GM21529 (cell line): ENCODE data around the gene KRT79.
"Not testable (repeated sequence)": the region's sequence is repeated elsewhere in the genome, so short reads cannot be mapped to it uniquely, and the experiment has no call there.

ENCODE experiments used
- ATAC-seq: cut with Tn5 transposase; IDR thresholded peaks from one replicate; pipeline ENCODE4 v1.9.1; 2021; ENCODE audit not compliant: unreplicated experiment

KRT79 gene

GRCh38 chr12:52861511-52861910 lies 27.4 kb upstream of the KRT79 start:
- ATAC-seq = no peak

GRCh38 chr12:52860102-52860823 lies 26.2 kb upstream of the KRT79 start:
- ATAC-seq = no peak

GRCh38 chr12:52857500-52857899 lies 23.4 kb upstream of the KRT79 start:
- ATAC-seq = no peak

GRCh38 chr12:52856787-52857186 lies 22.7 kb upstream of the KRT79 start:
- no peak for ATAC-seq

- ATAC-seq = not testable (repeated sequence)
Observed at GRCh38 chr12:52856077-52856476, 22.0 kb upstream of the KRT79 start.

- no peak for ATAC-seq
Observed at GRCh38 chr12:52851787-52852186, 17.7 kb upstream of the KRT79 start.

- ATAC-seq = no peak
Observed at GRCh38 chr12:52850681-52851080, 16.6 kb upstream of the KRT79 start.

GRCh38 chr12:52849511-52849910 lies 15.4 kb upstream of the KRT79 start:
- ATAC-seq = no peak

GRCh38 chr12:52848661-52849255 lies 14.6 kb upstream of the KRT79 start, which contains the start of gene KRT78:
KRT78 (minus strand) TSS chr12:52848994; CDS start chr12:52848930, 64 bp downstream.
- ATAC-seq = no peak

GRCh38 chr12:52847335-52848102 lies 13.4 kb upstream of the KRT79 start:
- ATAC-seq = no peak

- no peak for ATAC-seq
Observed at GRCh38 chr12:52846356-52846970, 12.4 kb upstream of the KRT79 start.

GRCh38 chr12:52845946-52846345 lies 11.8 kb upstream of the KRT79 start:
- ATAC-seq = no peak

GRCh38 chr12:52844386-52844785 lies 10.3 kb upstream of the KRT79 start:
- no peak for ATAC-seq

GRCh38 chr12:52839436-52840105 lies 5.5 kb upstream of the KRT79 start:
- no peak for ATAC-seq

GRCh38 chr12:52838609-52839435 lies 4.7 kb upstream of the KRT79 start:
- no peak for ATAC-seq

- no peak for ATAC-seq
Observed at GRCh38 chr12:52837781-52838608, 3.9 kb upstream of the KRT79 start.

- ATAC-seq = no peak
Observed at GRCh38 chr12:52837413-52837741, 3.3 kb upstream of the KRT79 start.

GRCh38 chr12:52836491-52837412 lies 2.6 kb upstream of the KRT79 start:
- no peak for ATAC-seq
